Upper lobe of left lung (tissue), 6 donors: ENCODE measurements around the gene TMEM33. TPM values are rescaled to one million over a fixed set of nuclear protein-coding genes. Genes with fewer than 3 reads are reported as not detected.

Experiments used
- ATAC-seq, 2 donors: fragments of 200-7000 bp; cut with Tn5 transposase; one replicate each; pipeline ENCODE4 v1.9.1; 2022; ENCODE audit warnings: mild to moderate bottlenecking in 2 of 2, moderate library complexity in 2 of 2; ENCODE audit not compliant: low FRiP score in 2 of 2
- DNase-seq, 2 donors: peaks; one replicate each; pipeline ENCODE4 v3.0.0-alpha.2; 2019 to 2020
- H3K27ac ChIP-seq, 4 donors: fragments of 200-600 bp; sonication (generic); one replicate each; pipeline ENCODE4 v1.5.1; 2016 to 2019
- H3K27me3 ChIP-seq, 4 donors: fragments of 200-600 bp; sonication (generic); one replicate each; pipeline ENCODE4 v1.5.1; 2017 to 2019
- H3K36me3 ChIP-seq, 4 donors: fragments of 200-600 bp; sonication (generic); one replicate each; pipeline ENCODE4 v1.5.1; 2016 to 2019
- H3K4me1 ChIP-seq, 4 donors: fragments of 200-600 bp; sonication (generic); one replicate each; pipeline ENCODE4 v1.5.1; 2018 to 2019
- H3K4me3 ChIP-seq, 4 donors: fragments of 200-600 bp; sonication (generic); one replicate each; pipeline ENCODE4 v1.5.1; 2017 to 2019; ENCODE audit warnings: mild to moderate bottlenecking in 2 of 4, moderate library complexity in 1 of 4
- H3K9me3 ChIP-seq, 4 donors: fragments of 200-600 bp; sonication (generic); one replicate each; pipeline ENCODE4 v1.5.1; 2018 to 2019
- CTCF ChIP-seq, 6 experiments: fragments of 450-650 bp in 4 of 6; fragments of 200-600 bp in 2 of 6; sonication (generic) in 2 of 6; IDR thresholded peaks; one replicate each; pipeline ENCODE4 v1.5.1; 2016 to 2019; ENCODE audit warnings: antibody characterized with exemption in 6 of 6
- EP300 ChIP-seq, 4 donors: sonication (generic); formaldehyde crosslinking; IDR thresholded peaks; one replicate each; pipeline ENCODE4 v1.5.1; 2017; ENCODE audit warnings: antibody characterized with exemption in 4 of 4, control low read depth in 2 of 4
- POLR2A ChIP-seq, 4 donors: fragments of 450-650 bp; IDR thresholded peaks; one replicate each; pipeline ENCODE4 v1.5.1; 2016 to 2017; ENCODE audit warnings: antibody characterized with exemption in 4 of 4, mild to moderate bottlenecking in 2 of 4
- POLR2AphosphoS5 ChIP-seq, 2 donors: sonication (generic); formaldehyde crosslinking; IDR thresholded peaks; one replicate each; pipeline ENCODE4 v1.5.1; 2017; ENCODE audit warnings: antibody characterized with exemption in 2 of 2
- WGBS, 2 donors: methylation state at CpG; one replicate each; pipeline ENCODE4 v1.1.5; 2017 to 2018; 5-methylcytosine and 5-hydroxymethylcytosine counted together
- total RNA-seq, 6 donors: library from RNA; depleted of rRNA in 4 of 6; stranded (reverse); fragments of >200 nt in 4 of 6; gene quantifications; one replicate each; pipeline versions ENCODE4 v1.1.0 to v1.2.1, GENCODE V29; 2016 to 2021
- donor health status: DM: no; HTN: no; CAD: no; lungs with moderate emphysema.
- donor health status: DM: no; HTN: yes; CAD: no; lungs with severe emphysema.

Gene TMEM33
- total RNA-seq, 6 donors from 2014 or later: 14.7 to 68.9 (median 46.9) TPM

- Histone ChIP-seq H3K4me1 (no peaks in the 10 kb centered on the region), H3K27ac (no peak overlapping the region), H3K36me3 (no peaks in the 10 kb centered on the region), H3K4me3 (no peak overlapping the region), H3K27me3 (no peaks in the 10 kb centered on the region), H3K9me3 (no peaks in the 10 kb centered on the region)
- 88% methylated on average over 2 of the region's 2 CpGs for WGBS, 2 donors
- ATAC-seq (no peak), DNase-seq (no peak)
- TF ChIP-seq EP300 (IDR thresholded peaks at IDR 0.05): no peak
- no peak for TF ChIP-seq POLR2A (IDR thresholded peaks at IDR 0.05)
- no peak for TF ChIP-seq CTCF (IDR thresholded peaks at IDR 0.05)
- TF ChIP-seq POLR2AphosphoS5 (IDR thresholded peaks at IDR 0.05): no peak
These were observed 32.2 kb downstream of the TMEM33 start for GRCh38 chr4:41967392-41967791.

GRCh38 chr4:41969671-41970070 is 34.4 kb downstream of the TMEM33 start:
- no peak for DNase-seq
- no peaks in the 10 kb centered on the region for H3K4me1 ChIP-seq
- no peak for TF ChIP-seq POLR2A (IDR thresholded peaks at IDR 0.05)
- no peak for TF ChIP-seq EP300 (IDR thresholded peaks at IDR 0.05)
- TF ChIP-seq POLR2AphosphoS5 (IDR thresholded peaks at IDR 0.05): no peak
- no peak for TF ChIP-seq CTCF (IDR thresholded peaks at IDR 0.05)
- no peak overlapping the region for H3K4me3 ChIP-seq
- H3K27me3 ChIP-seq: no peaks in the 10 kb centered on the region
- no peak for ATAC-seq
- H3K27ac ChIP-seq: no peak overlapping the region
- no peaks in the 10 kb centered on the region for H3K9me3 ChIP-seq
- H3K36me3 ChIP-seq: no peaks in the 10 kb centered on the region

- ATAC-seq (no peak), DNase-seq (no peak)
These were observed 40.1 kb downstream of the TMEM33 start for GRCh38 chr4:41975341-41975740.

GRCh38 chr4:41976775-41977516 is 41.7 kb downstream of the TMEM33 start:
- Histone ChIP-seq H3K9me3 (no peaks in the 10 kb centered on the region), H3K4me1 (no peaks in the 10 kb centered on the region), H3K27ac (no peak overlapping the region), H3K27me3 (no peaks in the 10 kb centered on the region), H3K4me3 (no peak overlapping the region), H3K36me3 (no peaks in the 10 kb centered on the region)
- ATAC-seq: no peak
- TF ChIP-seq EP300 (IDR thresholded peaks at IDR 0.05): no peak
- TF ChIP-seq POLR2A (IDR thresholded peaks at IDR 0.05): no peak
- TF ChIP-seq POLR2AphosphoS5 (IDR thresholded peaks at IDR 0.05): no peak
- TF ChIP-seq CTCF (IDR thresholded peaks at IDR 0.05): no peak
- 45 to 53% methylated on average over 1 of the region's 1 CpG for WGBS, 2 donors
- DNase-seq: no peak

More at GRCh38 chr4:41975341-41975740, 40.1 kb downstream of the TMEM33 start:
- H3K27me3 ChIP-seq: no peaks in the 10 kb centered on the region
- no peaks in the 10 kb centered on the region for H3K36me3 ChIP-seq
- no peak overlapping the region for H3K4me3 ChIP-seq
- H3K4me1 ChIP-seq: no peaks in the 10 kb centered on the region
- 68 to 73% methylated on average over 1 of the region's 1 CpG for WGBS, 2 donors
- no peak for TF ChIP-seq EP300 (IDR thresholded peaks at IDR 0.05)
- no peak overlapping the region for H3K27ac ChIP-seq
- no peaks in the 10 kb centered on the region for H3K9me3 ChIP-seq

GRCh38 chr4:41977709-41978108 is 42.5 kb downstream of the TMEM33 start:
- Histone ChIP-seq H3K4me1 (no peaks in the 10 kb centered on the region), H3K27me3 (no peaks in the 10 kb centered on the region), H3K36me3 (no peaks in the 10 kb centered on the region), H3K27ac (no peak overlapping the region), H3K4me3 (no peak overlapping the region), H3K9me3 (no peaks in the 10 kb centered on the region)
- no peak for ATAC-seq
- no peak for TF ChIP-seq CTCF (IDR thresholded peaks at IDR 0.05)
- no peak for TF ChIP-seq POLR2A (IDR thresholded peaks at IDR 0.05)
- TF ChIP-seq EP300 (IDR thresholded peaks at IDR 0.05): no peak
- no peak for TF ChIP-seq POLR2AphosphoS5 (IDR thresholded peaks at IDR 0.05)
- 36 to 46% methylated on average over 3 of the region's 3 CpGs for WGBS, 2 donors
- no peak for DNase-seq
